Lung (tissue), 12 donors: ENCODE results near the gene SHTN1. TPM values are rescaled to one million over a fixed set of nuclear protein-coding genes. Genes with fewer than 3 reads are reported as not detected.

Experiments used
- ATAC-seq: fragments of 200-7000 bp; cut with Tn5 transposase; one replicate; pipeline ENCODE4 v1.9.1; 2020; ENCODE audit warnings: moderate number of reproducible peaks; ENCODE audit not compliant: insufficient read depth, low FRiP score
- DNase-seq, 3 donors: peaks; one replicate each; pipeline ENCODE4 v3.0.0-alpha.2; 2013 to 2017
- H3K27ac ChIP-seq, 2 donors: one replicate each; pipeline ENCODE4 v1.5.1; 2013; ENCODE audit warnings: mild to moderate bottlenecking in 2 of 2, moderate library complexity in 2 of 2, control low read depth in 1 of 2, inconsistent platforms in 1 of 2, low read depth in 1 of 2, low read length in 1 of 2
- H3K27me3 ChIP-seq, 3 donors: one replicate each; pipeline ENCODE4 v1.5.1; 2013; ENCODE audit warnings: low read length in 2 of 3; ENCODE audit not compliant: control insufficient read depth in 3 of 3, insufficient read depth in 3 of 3
- H3K36me3 ChIP-seq, 4 donors: one replicate each; pipeline ENCODE4 v1.5.1; 2013; ENCODE audit warnings: low read length in 4 of 4, mild to moderate bottlenecking in 1 of 4, moderate library complexity in 1 of 4; ENCODE audit not compliant: control insufficient read depth in 4 of 4, insufficient read depth in 4 of 4
- H3K4me1 ChIP-seq, 5 donors: one replicate each; pipeline ENCODE4 v1.5.1; 2013; ENCODE audit warnings: low read length in 5 of 5, mild to moderate bottlenecking in 2 of 5, moderate library complexity in 1 of 5; ENCODE audit not compliant: control insufficient read depth in 5 of 5, insufficient read depth in 5 of 5
- H3K4me3 ChIP-seq: one replicate; pipeline ENCODE4 v1.5.1; 2013; ENCODE audit warnings: mild to moderate bottlenecking, control low read depth, moderate library complexity
- H3K9ac ChIP-seq, 2 donors: one replicate each; pipeline ENCODE4 v1.5.1; 2013; ENCODE audit warnings: low read length in 2 of 2, control low read depth in 1 of 2; ENCODE audit not compliant: insufficient read depth in 1 of 2
- H3K9me3 ChIP-seq, 4 donors: one replicate each; pipeline ENCODE4 v1.5.1; 2013; ENCODE audit warnings: low read length in 3 of 4, mild to moderate bottlenecking in 1 of 4, moderate library complexity in 1 of 4; ENCODE audit not compliant: control insufficient read depth in 4 of 4, insufficient read depth in 3 of 4
- CTCF ChIP-seq: IDR thresholded peaks from 2 replicates; pipeline ENCODE4 v1.5.1; 2012; ENCODE audit warnings: mild to moderate bottlenecking; ENCODE audit errors: control extremely low read depth, extremely low read depth
- WGBS, 2 donors: extraction: QIAGEN DNeasy Blood & Tissue Kit; methylation state at CpG; one replicate each; pipeline ENCODE4 v1.1.7; 2013; 5-methylcytosine and 5-hydroxymethylcytosine counted together
- polyA plus RNA-seq, 2 donors: library from polyadenylated mRNA; stranded (reverse); fragments of 200-250 nt; gene quantifications; one replicate each; pipeline ENCODE4 v1.2.1, GENCODE V29; 2013
- total RNA-seq, 2 donors: library from RNA; depleted of rRNA in 1 of 2; stranded (reverse); fragments of >200 nt in 1 of 2; gene quantifications; one replicate each; pipeline ENCODE4 v1.2.1, GENCODE V29; 2014 to 2021
- donor health status: control.
- donor health status: control.
- donor health status: Bipolar disorder and iron deficiency.
- donor health status: healthy.
- donor health status: DM: yes; HTN: yes; CAD: no.

SHTN1 gene
- total and polyA plus RNA-seq, 4 donors = 14.0 to 28.4 (median 16.7) TPM

GRCh38 chr10:116892907-116893685, 111.9 kb downstream of the SHTN1 start:
- WGBS, 2 donors = 16 to 19% methylated on average over 11 of the region's 11 CpGs
- no peak for TF ChIP-seq CTCF
- H3K27me3 ChIP-seq = no peaks in the 10 kb centered on the region
- no peak overlapping the region for H3K4me3 ChIP-seq
- ATAC-seq (no peak), DNase-seq (peak; percentile 32 to 60 (median 58))
- H3K27ac ChIP-seq = no peak overlapping the region
- H3K4me1 ChIP-seq = peaks cover 0 to 20% (median 4%) of the 10 kb centered on the region in 5 donors
- H3K9ac ChIP-seq = no peak overlapping the region
- no peaks in the 10 kb centered on the region for H3K9me3 ChIP-seq
- no peaks in the 10 kb centered on the region for H3K36me3 ChIP-seq

- H3K9me3 ChIP-seq = no peaks in the 10 kb centered on the region
- no peak for TF ChIP-seq CTCF
- WGBS, 2 donors = 12 to 38% methylated on average over 7 of the region's 7 CpGs
- peak; percentile 78 to 86 (median 85) for DNase-seq
- H3K27me3 ChIP-seq = no peaks in the 10 kb centered on the region
- H3K4me3 ChIP-seq = no peak overlapping the region
- H3K9ac ChIP-seq = no peak overlapping the region
- H3K36me3 ChIP-seq = no peaks in the 10 kb centered on the region
- no peak for ATAC-seq
- H3K27ac ChIP-seq = no peak overlapping the region
- peaks cover 0 to 20% (median 4%) of the 10 kb centered on the region in 5 donors for H3K4me1 ChIP-seq
Measured at GRCh38 chr10:116891208-116891607, 113.8 kb downstream of the SHTN1 start.

GRCh38 chr10:116889066-116889465, 115.9 kb downstream of the SHTN1 start:
- peaks cover 0 to 20% (median 4%) of the 10 kb centered on the region in 5 donors for H3K4me1 ChIP-seq
- no peak for TF ChIP-seq CTCF
- no peak overlapping the region for H3K27ac ChIP-seq
- 88 to 91% methylated on average over 3 of the region's 3 CpGs for WGBS, 2 donors
- no peaks in the 10 kb centered on the region for H3K36me3 ChIP-seq
- no peak for ATAC-seq
- no peak overlapping the region for H3K9ac ChIP-seq
- no peak overlapping the region for H3K4me3 ChIP-seq
- DNase-seq = no peak
- H3K27me3 ChIP-seq = no peaks in the 10 kb centered on the region
- no peaks in the 10 kb centered on the region for H3K9me3 ChIP-seq
